ENCODE measurements around the gene GEMIN2.

GRCh38 chr14:39107591-39107996 is 6.5 kb upstream of the GEMIN2 start:
- TF ChIP-seq POLR2A (IDR thresholded peaks at IDR 0.05) (no peak), CTCF (IDR thresholded peaks at IDR 0.05) (peak in 3 of 5 experiments; percentile 12 to 20 (median 17)), EP300 (IDR thresholded peaks at IDR 0.05) (no peak)

Measured in tibial nerve (tissue), 4 donors.